HepG2 (cell line): Measurements from ENCODE around the gene DMRTA2.

Source experiments
- CREM ChIP-seq, 2 experiments: sonication (generic) in 1 of 2; formaldehyde crosslinking in 1 of 2; IDR thresholded peaks; 2 replicates each; pipeline versions ENCODE4 v1.4.0 to v1.6.1; 2016 to 2020; ENCODE audit warnings: antibody characterized with exemption in 1 of 2, mild to moderate bottlenecking in 1 of 2, missing genetic modification reagents in 1 of 2
- EZH2 ChIP-seq: conservative IDR thresholded peaks from 2 replicates; pipeline ENCODE4 v1.6.1; 2012; ENCODE audit warnings: mild to moderate bottlenecking, low read depth, low read length, moderate library complexity
- FOXJ3 ChIP-seq: sonication (generic); formaldehyde crosslinking; IDR thresholded peaks from 2 replicates; pipeline ENCODE4 v1.4.0; 2020; ENCODE audit warnings: missing genetic modification reagents, mild to moderate bottlenecking, borderline replicate concordance
- GATAD2A ChIP-seq: IDR thresholded peaks from 2 replicates; pipeline ENCODE4 v1.6.1; 2016
- POLR2A ChIP-seq, 2 experiments: IDR thresholded peaks; 2 replicates each; pipeline ENCODE4 v1.6.1; 2011; ENCODE audit warnings: low read depth in 2 of 2, low read length in 2 of 2, mild to moderate bottlenecking in 1 of 2, moderate library complexity in 1 of 2; ENCODE audit not compliant: insufficient read depth in 1 of 2

DNA sequence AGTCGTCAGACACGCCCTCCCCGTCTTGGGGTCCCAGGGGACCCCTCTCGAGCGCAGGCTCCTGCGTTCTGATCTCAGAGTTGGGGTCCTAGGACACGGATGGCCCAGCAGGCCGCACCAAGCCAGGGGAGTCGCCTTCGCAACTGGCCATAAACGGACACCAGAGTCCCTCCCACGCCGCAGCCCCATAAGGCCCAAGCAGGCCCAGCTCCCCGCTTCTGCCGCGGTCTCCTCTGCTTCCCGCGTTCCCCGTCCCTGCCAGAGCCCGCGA is 633 bp downstream of the DMRTA2 start:
- no peak for TF ChIP-seq EZH2
- no peak for TF ChIP-seq FOXJ3 (CRISPR knock-in tag)
- no peak for TF ChIP-seq POLR2A (IDR thresholded peaks at IDR 0.05; ENCODE audit: insufficient read depth in 1 of 2, low read depth in 2 of 2, low read length in 2 of 2)
- TF ChIP-seq GATAD2A (CRISPR knock-in tag), result no peak
- TF ChIP-seq CREM (IDR thresholded peaks at IDR 0.05), result no peak
- TF ChIP-seq CREM (CRISPR knock-in tag; IDR thresholded peaks at IDR 0.05), result no peak
